HG03280 (cell line): ENCODE results near the gene GNA15.

Experiments
- ATAC-seq: cut with Tn5 transposase; IDR thresholded peaks from one replicate; pipeline ENCODE4 v1.9.1; 2021; ENCODE audit warnings: mild to moderate bottlenecking, moderate library complexity; ENCODE audit not compliant: unreplicated experiment

Gene GNA15

DNA sequence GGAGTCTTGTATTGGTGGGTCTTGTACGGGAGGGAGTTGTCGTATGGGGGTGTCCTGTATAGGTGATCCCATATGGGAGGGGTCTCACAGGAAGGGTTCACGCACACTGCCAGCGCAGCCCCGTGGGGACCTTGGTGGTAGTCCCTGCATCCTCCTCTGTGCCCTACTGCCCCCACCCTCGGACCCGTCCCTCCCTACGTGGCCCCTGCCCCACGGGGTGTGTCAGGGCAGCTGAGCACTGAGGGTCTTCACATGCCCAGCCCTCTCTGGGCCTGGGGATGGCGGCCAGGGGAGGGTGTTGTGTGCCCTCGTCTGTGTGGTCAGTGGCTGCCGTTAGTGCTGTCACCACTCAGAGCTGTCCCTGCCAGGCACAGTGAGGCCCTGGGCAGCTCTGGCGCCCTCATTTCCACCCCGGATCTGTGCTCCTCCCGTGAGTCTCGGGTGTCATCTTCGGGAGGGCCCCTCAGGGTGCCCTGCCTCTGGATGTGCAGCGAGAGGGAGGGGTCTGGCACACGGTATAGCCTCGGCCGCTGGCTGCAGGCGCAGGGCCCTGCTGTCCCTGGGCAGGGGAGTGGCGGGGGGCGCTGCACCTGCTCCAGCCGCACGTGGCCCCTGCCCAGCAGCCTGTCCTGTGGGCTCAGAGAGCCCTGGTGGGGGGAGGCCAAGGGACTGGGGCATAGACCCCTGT is 16.0 kb upstream of the GNA15 start:
- no peak for ATAC-seq

DNA sequence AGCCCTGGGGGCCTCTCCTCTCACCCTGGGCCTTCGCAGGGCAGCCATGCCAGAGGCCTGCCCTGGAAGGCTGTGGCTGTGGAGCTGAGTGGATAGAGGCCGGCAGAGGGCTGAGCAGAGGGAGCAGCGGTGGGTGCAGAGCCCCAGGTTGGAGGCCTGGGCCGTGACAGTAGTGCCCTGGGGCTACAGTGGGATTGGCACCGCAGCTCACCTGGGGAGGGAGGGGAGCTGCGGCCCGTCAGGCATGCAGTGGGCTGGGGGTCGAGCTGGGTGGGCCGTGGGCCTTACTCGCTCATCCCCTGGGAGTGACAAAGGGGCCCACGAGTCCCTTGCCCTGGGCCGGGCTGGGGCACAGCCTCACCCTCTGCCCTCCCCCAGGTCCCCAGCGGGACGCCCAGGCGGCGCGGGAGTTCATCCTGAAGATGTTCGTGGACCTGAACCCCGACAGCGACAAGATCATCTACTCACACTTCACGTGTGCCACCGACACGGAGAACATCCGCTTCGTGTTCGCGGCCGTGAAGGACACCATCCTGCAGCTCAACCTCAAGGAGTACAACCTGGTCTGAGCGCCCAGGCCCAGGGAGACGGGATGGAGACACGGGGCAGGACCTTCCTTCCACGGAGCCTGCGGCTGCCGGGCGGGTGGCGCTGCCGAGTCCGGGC is 15.1 kb upstream of the GNA15 start:
- ATAC-seq: no peak

DNA sequence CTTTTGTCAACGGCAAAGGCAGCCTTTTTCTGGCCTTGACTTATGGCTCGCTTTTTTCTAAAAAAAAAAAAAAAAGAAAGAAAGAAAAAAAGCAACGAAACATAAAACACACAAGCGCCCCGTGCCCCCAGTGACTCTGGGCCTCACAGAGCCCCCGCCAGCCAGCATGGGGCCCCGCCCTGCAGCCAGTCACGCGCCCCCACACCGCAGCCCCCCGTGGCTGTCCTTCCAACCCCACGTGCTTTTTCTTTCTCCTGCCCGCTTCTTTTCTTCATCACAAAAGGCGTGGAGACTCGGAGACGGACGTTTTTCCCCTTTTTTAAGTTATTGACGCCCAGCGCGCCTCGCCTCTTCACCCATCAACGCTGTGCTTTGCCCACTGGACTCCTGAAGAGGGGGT is 14.4 kb upstream of the GNA15 start:
- ATAC-seq: no peak

DNA sequence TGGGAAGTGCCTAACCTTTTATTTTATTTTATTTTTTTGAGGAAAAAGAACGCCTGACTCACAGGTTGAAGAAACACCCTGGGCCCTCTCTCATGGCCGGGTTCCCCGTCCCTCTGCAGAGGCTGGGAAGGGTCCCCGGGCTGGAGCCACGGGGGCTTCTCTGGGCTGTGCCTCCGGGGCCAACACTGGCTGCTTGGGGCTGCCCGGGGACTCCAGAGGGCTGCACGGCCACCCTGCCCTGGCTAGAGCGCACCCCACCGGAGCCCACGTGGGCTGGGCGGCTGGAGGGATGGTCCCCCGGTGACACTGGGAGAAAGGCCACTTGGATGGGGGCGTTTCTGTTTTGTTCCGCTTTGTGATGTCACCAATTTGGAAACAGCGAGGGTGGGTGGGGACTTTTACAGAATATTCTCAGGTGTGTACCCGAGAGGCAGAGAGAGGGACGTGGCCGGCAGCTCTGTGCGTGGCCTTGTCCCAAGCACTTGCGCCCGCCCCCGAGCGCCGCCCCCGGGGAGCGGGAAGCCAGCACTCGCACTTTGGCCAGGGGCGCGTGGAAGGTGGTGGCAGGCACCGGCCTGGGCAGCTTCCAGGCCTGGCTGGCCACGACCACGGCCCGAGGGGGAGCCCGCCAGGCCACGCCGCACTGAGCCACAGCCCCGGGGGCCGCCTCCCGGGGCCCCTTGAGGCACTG is 13.9 kb upstream of the GNA15 start:
- ATAC-seq: no peak

DNA sequence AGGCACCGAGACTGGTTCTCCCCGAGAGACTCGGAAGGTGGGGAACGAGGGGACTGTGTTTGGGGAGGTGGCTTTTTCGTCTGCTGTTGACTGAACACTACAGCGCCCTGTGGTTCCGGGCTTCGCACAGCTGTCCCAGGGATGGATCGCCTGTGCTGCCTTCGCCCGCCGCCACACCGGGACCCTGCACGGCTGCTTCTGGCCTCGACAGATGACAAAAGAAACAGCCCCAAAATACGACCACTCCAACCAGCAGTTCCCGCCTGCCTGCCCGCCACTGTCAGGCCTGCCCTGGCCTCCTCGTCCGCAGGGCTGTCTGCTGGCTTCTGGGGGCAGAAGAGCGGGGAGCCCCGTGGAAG is 13.3 kb upstream of the GNA15 start:
- ATAC-seq: no peak

DNA sequence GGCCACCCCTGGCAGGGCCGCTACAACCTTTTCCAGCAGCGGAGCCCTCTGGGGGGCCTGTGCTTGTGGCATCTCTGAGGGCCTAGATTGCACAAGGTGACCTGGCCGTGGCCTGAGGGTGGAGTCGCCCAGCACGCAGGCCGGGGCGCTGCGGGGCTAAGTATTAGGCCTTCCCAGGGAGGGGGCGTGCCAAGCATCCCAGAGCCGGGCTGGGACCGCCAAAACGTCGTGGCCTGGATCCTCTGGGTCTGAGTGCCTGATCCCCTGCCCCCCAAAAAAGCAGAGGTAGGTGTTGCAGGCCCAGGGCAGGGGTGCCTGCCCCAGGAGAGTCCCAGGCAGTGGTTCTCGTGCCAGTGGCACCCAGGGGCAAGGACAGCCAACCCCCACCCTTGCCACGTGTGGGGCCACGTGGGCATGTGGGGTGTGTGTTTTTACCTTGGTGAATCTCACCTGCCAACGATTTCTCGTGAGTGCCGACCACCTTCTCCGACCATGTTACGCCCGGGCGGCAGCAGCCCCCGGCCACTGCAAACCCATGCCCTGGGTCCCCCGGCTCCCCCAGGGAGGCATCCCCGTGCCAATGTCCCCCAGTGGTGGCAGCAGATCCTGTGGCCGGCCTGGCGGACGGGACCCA is 12.6 kb upstream of the GNA15 start:
- no peak for ATAC-seq

DNA sequence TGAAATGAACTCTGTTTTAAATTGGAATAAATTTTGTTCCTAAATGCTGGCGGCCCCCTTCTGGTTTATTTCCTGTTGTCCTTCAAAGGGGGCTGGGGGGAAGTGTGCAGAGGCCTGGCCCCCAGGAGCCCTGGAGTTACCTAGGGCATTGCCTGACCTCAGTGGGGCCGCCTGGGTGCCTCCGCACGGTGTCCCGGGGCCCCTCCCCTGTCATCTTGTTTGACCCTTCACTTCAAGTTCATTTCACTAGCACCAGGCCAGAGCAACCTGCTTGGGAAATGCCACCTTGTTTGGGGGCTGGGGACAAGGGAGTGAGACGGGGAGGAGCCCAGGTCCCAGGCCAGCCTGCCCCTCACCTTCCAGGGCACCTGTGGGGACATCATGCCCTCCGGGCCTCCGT is 11.9 kb upstream of the GNA15 start:
- ATAC-seq: no peak

DNA sequence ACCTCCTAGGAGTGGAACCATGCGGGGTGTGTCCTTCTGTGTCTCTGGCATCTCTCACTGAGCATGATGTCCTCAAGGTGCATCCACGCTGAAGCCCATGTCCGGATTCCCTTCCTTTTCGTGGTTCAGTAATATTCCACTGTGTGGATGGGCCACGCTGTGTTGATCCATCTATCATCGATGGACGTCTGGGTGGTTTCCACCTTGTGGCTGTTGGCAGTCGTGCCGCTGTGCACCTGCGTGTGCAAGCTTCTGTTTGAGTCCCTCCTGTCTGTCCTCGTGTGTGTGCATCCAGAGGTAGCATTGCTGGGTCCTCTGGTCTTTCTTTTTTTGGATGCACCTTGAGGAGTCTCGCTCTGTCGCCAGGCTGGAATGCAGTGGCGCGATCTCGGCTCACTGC is 11.2 kb upstream of the GNA15 start:
- no peak for ATAC-seq

DNA sequence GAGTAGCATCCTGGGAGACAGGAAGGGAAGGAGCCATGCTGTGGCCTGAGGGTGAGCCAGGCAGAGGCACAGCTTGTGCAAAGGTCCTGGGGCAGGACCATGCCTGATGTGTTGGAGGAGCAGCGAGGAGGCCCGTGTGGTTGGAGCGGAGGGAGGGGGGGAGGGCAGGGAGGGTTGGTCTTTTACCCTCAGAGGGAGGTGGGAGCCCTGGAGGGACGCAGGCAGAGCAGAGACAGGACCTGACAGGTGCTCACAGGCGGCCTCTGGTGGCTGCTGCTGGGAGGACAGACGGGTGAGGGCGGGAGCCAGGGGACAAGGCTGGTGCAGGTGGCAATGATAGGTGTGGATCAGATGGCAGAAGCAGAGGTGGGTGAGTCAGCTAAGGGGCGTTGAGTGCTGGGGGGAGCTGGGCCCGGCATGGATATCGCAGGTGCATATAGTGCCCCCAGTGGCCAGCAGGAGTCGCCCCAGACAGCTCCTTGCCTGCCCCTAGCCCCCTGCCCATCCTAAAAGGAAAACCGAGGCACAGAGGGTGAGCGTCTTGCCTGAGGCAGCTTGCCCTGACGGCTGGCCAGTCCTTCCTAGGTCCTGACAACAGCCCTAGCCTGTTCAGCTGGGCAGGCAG is 9.8 kb upstream of the GNA15 start:
- no peak for ATAC-seq

DNA sequence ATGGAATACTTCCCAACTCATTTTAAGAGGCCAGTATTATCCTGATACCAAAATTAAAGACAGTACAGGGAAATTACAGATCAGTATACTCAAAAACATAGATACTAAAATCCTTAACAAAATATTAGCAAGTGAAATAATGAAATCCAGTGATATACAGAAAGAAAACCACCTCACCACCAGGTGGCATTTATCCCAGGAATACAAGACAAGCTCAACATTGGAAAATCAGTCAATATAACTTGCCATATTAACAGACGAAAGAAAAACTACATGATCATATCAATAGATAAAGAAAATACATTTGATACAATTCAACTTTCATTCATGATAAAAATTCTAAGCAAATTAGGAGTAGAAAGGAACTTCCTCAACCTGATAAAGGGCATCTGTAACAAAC is 6.7 kb upstream of the GNA15 start:
- no peak for ATAC-seq

DNA sequence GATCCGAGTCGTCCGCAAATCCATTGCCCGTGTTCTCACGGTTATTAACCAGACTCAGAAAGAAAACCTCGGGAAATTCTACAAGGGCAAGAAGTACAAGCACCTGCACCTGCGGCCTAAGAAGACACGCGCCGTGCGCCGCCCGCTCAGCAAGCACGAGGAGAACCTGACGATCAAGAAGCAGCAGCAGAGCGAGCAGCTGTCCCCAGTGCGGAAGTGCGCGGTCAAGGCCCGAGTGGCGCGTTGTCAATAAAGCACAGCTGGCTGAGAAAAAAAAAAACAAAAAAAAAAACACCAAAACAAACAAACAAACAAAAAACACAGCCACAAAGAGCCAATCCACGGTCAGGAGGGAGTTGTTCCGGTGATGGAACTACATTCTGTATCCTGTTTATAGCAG is 4.7 kb upstream of the GNA15 start:
- no peak for ATAC-seq

DNA sequence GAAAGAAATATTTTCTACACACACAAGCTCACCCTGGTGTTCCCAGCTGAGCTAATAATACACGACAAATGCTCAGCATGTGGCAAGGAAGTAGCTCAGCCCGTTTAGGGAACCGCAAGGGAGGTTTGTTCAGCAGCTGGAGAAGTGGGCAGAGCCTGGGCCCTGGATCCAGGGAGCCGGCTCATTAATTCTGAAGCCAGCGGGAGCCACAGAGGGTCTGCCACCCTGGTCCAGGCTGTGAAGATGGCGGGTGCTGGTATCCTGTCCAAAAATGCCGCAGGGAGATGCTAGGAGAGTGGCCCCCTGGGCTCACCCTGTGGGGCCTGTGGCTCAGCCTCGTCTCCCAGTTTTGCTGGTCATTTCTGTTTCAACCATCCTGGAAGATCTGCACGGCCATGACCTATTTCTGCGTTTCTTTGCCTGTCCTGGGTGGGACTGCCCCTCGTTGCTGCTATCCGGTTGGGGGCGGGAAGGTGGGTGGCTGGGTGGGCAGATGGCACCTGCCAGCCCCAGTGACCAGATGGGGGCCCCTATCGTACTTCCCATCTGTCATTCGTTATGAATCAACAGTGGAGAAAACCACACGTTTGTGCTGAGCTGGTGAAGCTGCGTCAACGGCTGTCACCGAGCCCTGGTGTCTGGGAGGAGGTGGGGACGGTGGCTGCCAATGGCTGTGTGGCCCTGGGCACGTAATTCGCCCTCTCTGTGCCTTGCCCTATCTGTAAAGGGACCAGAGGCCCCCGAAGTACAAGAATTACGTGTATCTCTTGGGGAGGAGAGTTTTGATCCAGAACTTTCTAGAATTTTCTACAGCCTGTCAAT is 2.7 kb upstream of the GNA15 start:
- ATAC-seq: no peak

DNA sequence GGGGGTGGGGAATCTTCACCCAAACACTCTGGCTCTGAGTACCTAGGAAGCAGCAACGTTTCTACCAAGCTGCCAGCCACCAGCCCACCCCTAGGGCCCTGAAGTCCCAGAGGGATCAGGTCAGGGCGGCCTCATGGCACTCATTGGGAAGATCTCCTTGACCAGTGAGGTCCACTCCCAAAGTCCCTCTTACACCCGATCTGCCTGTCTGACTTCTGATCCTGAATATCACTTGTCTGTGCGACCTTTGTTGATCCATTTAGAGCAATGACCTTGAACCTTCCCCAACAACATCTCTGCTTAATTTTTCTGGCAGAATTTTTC is 2.1 kb upstream of the GNA15 start:
- ATAC-seq: no peak

DNA sequence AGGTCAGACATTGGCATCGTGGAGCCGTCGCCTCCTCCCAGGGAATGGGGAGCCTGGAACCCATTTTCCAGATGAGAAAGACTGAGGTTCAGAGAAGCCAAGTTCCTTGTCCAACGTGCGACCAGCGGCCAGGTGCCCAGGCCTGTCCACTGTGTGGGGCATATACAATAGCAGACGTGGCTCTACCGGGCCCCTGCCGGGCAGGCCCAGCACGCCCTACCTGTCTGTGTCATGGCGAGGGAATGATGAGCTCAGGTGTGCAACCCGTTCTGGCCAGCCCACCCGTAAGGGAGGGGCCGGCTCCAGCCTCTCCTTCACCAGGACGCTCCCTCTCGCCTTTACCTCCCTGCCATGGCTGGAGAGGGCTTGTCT is 837 bp downstream of the GNA15 start:
- no peak for ATAC-seq

DNA sequence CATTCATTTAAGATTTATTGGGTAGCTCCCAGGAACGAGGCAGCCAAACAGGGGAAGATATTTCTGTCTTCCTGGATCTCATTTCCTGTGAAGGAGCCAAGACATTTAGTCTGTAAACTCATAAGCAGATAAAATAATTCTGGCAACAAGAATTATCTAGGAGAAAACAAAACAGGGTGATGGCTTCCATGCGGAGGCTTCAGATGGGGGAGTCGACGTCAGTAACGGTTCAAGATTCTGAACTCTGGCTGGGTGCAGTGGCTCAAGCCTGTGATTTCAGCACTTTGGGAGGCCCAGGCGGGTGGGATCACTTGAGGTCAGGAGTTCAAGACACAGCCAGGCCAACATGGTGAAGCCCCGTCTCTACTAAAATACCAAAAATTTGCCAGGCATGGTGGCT is 1.3 kb downstream of the GNA15 start:
- no peak for ATAC-seq

DNA sequence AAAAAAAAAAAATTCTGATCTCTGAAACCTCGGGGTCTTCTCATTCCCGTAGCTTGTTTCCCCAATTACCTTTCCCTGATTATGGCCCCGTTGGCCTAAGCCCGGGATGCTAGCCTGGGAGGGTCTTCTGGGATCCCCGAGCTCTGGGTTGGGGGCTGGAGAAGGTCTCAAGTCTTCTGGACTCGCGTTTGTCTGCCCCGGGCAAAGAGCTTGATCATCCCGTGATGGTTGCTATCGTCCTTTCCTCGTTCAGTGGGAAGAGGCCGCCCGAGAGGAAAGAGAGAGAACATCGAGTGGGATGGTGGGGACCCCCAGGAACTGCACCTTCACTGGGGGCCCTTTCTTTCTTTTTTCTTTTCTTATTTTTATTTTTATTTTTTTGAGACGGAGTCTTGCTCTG is 2.4 kb downstream of the GNA15 start:
- no peak for ATAC-seq

DNA sequence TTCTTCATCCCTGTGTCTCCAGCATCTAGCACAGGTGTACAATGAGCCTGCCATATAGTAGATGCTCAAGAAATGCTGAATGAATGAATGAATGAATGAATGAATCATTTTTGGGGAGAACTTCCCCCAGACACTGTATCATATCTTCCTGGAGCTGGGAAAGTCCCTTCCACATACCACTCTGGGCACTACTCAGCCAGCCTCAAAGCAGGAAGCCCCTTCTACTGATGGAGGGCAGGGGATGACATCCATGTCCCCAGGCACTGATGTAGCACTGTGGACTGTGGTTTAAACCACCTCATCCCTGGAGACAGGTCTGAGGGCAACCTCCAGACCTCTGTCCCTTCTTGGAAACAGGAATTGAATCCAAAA is 4.8 kb downstream of the GNA15 start:
- no peak for ATAC-seq

DNA sequence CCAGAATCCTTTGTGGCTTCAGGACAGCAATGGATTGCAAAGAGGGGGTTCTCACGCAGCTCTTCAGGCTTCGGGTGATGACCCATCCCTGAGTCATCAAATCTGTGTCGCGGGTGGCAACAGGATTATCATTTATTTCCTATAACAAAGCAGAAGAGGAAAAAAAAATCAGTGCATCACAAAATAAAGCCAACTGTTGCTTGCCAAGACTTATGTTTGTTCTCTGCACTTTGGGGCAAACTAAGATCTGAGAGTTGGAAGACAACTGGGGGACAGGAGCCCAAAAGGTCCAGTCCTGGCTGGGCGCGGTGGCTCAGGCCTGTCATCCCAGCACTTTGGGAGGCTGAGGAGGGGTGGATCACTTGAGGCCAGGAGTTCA is 6.4 kb downstream of the GNA15 start:
- no peak for ATAC-seq

DNA sequence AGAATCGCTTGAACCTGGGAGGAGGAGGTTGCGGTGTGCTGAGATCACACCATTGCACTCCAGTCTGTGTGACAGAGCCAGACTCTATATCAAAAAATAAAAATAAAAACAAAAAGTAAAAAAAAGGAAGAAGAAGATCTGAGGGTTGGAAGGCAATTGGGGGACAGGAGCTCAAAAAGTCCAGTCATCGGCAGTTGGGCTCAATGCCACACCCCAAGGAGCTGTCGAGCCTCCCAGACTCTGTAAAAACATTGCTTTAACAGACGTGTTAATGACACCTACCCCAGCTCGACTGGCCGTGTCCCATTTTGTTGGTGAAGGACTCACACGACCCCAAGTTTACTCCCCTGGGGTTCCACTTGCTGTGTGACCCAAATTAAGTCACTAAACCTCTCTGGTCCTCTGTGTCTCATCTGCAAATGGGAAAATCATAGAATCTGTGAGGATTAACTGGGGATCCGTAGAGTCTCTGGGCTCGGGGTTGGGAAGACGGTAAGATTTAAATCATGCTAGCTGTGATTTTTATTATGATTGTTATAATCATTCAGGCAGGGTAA is 7.0 kb downstream of the GNA15 start:
- no peak for ATAC-seq

DNA sequence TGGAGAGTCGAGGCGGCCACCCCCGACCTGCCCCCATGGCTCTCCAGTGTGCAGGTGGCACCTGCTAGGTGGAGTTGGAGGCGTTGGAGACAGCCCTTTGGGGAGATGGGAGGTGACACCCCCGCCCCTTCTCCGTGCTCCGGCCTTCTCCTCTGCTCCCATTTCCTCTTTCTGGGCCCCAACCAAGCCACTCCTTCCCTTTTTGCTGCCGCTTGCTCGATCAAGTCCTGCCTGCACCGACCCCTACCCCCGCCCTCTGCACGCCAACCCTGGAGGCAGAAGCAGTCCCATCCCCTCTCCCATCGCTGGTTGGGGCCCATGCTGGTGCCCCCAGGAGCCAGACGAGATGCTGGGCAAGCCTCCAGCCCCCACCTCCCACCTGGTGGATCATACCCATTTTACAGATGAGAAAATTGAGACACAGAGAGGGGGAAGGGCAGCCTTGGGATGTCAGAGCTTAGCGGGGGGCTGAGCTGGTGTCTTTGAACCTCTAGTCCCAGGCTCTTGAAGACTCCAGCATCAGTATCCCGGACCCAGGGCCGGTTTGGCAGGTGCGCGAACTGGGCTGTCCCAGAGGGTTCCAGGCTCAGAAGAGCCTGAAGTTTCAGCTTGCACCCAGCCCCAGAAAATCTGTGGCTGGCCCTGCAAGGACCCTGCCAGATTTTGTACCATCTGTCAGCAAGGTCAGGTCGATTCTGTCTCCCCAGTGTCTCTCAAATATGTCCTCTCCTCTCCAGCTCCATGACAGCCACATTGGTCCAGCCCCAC is 10.3 kb downstream of the GNA15 start:
- no peak for ATAC-seq
